Activated CD8-positive, alpha-beta memory T cell treated with anti-CD3 and anti-CD28 coated beads, Interleukin-2, amount 50 U/mL, for 1 hour (primary cell): ENCODE data around the gene ZFYVE28.
A peak's percentile ranks its signal among the peaks of the same experiment; 100 is the strongest.

Source experiments
- DNase-seq: peaks from one replicate; pipeline ENCODE4 v3.0.0-alpha.2; 2020; ENCODE audit errors: extremely low read depth

ZFYVE28 gene

DNA sequence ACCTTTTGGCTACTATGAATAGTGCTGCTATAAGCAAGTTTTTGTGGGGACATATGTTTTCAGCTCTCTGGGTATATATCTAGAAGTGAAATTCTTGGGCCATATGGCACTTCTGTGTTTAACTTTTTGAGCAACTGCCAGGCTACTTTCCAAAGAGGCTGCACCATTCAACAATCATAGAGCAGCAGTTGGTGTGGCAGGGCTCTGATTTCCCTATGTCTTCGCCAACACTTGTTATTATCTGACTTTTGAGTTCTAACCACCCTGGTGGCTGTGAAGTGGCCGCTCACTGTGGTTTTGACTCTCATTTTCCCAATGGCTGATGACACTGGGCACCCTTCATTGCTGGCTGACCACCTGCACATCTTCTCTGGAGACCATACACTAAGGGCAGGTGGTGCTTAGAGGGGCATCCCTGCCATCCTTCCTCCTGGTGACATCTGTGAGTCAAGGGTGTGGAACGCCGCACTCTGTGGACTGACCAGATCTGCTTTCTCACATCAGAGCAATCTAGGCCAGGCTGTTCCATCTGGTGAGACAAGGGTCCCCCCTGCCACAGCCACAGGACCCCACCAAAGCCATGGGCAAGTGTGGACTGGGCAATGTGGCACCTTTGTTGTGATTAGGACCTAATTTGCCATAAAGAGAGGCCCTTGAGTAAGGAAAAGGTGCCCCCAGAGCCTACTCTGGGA lies 49.6 kb downstream of the ZFYVE28 start:
- no peak for DNase-seq

DNA sequence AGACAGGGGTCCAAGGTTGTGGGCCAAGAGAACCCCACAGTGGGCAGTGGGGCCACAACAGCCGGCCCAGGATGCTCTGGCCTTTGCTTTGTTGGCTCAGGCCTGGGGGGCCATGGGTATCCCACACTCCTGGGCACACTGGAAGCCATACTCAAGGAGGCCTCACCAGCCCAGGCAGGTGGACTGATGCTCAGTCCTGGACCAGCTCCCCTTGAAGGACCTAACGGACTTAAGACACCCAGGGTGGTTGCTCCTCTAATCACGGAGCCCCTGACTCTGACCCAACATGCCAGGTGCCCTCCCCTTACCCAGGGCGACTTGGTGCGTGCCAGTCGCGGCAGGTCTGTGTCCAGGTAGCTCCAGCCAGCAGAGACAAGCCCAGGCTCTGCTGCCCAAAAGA lies 50.8 kb downstream of the ZFYVE28 start:
- no peak for DNase-seq

DNA sequence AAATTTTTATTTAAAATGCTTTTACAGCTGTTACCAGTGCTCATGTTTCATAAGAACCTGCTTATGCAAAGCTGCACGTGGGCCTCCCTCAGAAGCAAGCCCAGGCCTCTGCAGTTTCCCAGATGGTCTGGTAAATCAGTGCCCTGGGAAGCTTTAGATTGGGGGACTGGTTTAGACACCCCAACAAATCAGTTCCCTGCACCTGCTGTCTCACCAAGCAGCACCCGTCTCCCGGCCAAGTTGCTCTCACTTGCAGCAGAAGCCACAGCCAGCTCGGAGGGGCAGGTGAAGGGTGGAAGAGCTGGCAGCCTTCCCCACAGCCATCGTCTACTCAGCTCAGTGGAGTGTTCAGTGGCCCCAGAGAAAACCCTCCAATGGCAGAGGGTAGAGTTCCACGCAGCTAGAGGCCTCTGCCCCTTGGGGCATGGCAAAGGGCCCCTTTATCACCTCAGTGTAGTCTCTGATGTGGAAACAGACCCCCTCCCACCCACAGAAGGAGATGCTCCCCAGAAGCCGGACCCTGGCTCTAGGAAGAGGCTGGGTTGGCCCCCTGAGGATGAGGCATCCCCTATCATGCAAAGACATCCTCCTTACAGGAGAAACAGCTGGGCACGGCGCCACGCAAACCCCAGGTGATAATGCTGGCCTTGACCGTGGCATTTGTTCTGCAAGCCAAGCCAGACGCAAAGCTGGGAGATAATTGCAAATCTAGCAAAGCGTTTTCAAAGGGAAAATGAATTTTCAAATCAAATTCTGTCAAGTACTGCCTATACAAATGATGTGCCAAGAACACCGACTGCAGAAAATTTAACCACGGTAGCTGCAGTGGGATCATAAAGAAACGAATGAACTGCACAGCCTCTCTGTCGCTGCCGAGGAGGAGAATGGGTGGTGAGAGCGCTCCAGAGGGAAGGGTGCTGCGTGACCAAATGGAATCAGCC lies 51.9 kb downstream of the ZFYVE28 start:
- DNase-seq, result no peak

DNA sequence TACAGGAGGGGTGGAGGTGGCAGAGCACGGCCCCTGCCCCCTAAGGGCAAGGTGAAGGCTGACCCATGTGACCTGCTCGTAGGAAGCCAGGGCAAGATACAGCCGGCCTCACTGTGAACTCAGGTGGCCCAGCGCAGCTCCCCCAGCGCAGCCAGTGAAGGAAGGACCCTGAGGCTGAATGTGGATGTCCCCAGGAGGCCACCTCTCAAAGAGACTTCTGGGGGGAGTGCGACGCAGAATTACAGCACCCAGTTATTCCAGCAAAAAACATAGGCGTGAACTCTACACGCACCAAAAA lies 52.6 kb downstream of the ZFYVE28 start:
- DNase-seq, result no peak

DNA sequence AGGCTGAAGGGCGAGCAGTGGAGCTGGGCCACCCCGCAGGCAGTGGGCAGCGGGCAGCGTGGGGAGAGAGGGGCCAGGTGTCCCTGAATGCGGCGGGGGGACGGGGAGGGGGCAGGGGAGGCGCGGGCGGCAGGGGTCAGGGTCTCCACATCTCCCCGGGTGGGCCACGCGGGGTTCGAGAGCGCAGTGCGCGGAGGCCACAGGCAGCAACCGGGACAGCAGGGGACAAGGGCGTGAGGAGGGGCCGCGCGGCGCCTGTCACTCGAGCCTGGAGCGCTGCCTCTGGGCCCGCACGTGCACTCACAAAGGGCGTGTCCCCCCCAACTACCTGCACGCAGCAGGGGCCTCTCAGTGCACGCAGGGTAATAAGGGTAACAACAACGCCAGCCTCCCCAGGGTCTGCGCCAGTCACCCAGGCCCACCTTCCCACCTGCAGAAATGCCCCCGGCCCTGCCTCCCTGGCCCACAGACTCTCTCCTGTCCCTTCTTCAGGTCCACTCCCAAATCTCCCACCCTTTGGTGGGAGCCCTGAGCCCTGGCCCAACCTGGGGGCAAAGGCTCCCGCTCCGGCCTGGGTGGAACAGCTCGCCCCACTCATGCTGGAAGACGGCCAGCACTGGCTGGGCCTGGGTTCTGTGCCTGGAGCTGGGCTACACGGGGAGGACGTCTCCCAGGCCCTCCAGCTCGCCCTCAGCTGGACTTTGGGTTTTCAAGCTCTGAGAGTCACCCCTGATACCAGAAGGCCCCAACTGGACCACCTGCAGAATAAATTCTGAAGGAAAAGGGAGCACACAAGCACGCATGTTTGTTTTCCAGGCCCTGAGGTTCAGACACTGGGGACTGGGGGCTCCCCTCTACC lies 53.2 kb downstream of the ZFYVE28 start:
- DNase-seq, result no peak

DNA sequence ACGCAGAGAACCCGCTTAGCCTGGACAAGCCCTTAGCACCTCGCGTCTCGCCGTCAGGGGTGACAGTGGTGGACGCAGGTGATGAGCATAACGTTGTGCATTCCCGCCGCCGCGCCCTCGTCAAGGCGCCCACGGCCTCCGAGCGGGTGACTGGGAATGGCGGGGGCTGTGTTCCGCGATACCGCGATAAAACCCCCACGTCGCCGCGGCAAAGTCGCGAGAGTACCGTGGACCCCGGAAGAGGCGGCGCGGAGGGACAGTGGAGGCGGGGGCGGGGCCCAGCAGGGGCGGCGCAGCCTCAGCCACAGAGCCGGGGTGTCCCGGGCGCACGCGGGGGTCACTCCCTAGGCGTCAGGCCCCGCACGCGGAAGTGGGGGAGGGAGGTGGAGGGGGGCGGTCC lies 53.8 kb downstream of the ZFYVE28 start:
- DNase-seq, result peak; percentile 14

DNA sequence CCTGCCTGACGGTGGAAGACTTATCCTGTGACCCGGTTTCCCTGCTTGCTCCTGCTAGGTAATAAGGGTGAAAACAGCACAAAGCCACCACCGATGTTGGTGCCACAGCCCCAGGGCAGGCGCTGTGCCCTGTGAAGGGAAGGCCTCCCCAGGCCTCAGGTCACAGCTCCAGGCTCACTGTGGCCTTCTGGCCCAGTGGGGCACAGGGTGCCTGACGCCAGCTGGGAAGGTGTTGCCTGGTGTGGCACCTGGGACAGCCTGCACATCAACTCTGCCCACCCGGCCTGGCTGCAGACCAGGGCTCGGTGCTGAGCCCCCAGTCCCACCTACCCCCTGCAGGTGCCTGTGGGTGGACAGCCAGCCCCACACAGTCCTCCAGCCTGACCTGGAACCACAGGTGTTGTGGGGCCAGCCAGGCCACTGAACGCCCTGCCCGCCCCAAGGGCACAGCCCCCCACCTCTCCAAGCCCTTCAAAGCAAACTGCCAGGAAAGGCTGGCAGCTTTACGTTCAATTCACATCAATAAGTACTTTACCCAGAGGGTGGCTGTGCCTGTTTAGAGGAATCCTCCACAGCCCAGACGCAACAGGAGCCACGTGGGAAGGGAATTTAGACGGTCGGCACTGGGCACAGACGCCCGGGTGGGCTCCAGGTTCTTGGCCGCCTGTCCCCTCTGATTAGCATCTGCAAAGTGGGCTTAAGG lies 54.3 kb downstream of the ZFYVE28 start:
- DNase-seq, result no peak

DNA sequence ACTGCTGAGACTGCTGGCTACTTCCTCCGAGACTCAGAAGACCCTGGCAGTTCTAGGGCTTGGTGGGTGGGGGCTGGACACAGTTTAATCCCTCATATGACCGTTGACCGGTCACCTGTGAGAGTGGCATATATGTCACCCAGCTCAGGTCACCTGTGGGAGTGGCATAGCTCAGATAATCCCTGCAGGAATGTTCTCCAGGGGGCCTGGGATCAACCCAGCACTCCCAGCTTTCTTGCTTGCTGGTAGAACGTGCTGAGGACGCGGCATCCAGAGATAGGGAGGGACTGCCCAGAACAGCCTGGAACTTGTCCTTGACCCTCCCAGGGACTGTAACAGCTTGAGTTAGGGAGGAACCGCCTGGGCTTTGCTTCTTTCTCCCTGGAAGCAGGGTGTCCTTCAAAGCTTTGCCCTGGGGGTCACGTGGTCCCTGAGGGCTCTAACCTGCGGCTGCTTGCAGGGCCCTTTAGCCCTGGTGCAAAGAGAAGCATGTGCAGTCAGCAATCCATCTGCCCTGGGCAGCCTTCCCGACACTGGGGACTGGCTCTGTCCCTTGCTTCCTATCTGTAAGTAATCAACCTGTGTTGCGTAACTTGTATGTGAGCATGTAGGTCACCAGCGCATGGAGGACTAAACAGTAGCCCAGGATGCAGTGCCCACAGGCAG lies 55.3 kb downstream of the ZFYVE28 start:
- DNase-seq, result no peak

DNA sequence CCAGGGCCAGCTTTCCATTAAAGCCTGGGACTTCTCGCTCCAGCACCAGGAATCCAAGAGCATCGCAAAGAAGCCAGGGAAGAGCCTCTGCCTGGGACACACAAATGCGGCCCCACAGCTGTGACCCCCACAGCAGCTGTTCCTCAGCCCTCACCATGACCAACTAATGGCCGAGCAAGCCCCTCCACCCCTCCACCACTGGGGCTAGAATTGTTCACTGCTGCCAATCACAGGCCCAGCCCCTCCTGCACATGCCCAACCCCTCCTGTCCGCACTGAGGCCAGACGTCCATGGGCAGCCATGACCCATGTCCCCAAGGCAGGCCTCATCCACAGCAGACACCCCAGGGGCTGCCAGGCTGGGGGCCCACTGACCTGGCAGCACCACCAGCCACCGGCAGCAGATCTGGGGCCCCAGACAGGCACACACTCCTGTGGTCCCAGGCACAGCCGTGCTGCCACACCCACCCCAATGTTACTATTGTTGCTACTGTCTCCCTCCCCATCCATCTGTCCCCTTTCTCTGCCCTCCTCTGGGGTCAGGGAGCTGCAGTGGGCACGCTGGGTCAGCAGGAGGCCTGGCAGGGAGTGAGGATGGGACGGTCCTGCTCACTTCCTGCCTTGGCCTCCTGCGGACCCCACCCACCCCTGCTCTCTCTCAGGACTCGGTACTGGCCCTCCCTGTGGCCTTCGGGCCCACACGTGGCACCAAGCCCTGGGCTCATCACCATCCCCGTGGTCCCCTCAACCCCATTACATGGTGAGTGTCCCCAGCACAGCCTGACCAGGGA lies 56.0 kb downstream of the ZFYVE28 start:
- no peak for DNase-seq

DNA sequence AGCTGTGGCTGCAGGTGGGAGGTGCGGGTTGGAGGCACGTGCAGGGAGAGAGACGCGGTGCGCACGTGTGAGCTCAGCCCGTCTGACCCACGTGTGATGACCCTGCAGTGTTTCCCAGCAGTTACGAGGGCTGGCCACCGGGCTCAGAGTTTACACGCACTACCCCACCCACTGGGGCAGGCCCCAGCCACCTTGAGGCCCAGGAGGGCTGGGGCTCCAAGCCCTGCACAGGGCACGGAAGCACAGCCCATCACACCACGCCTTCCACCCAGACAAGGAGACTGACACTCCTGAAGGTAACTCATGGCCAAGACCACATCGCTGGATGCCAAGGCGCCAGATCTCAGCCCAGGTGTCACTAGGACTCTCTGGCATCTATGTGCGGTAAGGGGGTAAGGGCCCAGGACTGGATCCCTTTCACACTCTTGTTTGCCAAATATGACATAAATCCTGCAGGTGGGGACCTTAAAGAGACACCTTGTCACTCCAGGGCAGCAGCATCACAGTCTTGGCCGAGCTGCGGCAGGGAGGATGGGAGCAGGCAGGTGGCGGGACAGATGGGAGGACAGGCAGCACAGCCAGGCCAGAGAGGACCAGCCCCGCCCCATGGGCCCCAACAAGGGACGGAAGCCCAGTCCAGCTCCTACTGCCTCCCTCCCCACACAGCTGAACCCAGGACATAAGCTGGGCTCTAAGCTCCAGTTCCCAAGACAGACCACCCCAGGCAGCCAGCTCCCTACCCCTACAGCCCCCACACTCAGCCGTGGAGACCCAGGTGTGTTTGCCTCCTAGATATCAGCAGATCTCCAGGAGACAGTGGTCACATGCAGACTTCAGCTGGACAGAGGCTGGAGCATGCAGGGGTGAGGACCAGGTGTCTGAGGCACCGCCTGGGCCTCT lies 56.8 kb downstream of the ZFYVE28 start:
- no peak for DNase-seq

DNA sequence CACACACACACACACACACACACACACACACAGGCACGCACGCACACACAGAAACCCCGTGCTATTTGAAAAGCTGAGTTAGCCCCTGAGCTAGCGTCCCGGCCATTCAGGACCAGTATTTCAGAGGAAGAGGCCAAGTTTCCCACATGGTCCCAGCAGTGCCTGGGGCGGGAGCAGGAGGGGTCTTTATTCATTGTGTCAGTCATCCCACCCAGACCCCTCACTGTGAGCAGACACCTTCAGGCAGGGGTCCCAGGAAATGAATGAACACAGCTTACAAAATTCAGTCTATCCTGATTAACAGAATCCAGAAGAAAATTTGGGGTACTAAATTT lies 58.1 kb downstream of the ZFYVE28 start:
- DNase-seq, result no peak

DNA sequence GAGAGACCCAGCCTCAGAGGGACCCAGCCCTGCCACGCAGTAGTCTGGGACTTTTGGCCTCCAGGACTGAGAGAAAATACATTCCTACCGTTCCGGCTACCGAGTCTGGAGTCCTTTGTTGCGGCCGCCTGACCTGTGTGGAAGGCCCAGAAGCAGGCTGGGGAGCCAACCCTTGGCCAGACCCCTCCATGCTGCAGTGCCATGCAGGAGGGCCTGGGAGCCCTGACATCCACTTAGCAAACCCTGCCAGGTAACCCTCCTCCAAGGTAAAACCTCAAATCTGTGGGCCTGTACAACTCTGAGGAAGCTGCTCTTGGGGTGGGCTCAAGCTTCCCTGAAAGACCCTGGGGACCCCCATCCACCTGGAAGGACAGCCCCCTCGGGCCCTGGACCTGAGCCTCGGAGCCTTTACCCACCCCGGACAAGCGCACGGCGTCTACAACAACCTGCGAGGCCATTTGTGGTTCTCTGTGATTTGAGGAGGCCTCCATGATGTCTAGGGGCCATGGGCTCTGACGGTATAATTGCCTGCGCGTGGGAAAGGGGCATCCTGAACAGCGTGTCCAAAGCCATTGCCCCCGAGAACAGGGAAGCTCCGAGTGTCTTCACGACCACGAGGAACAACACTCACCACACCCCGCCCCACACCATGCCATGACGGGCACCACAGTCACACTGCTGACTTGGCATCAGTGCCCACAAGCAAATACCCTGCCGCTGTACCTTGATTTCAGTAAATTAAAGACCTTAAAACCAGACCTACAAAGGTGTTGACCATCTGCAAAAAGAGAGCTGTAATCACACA lies 58.7 kb downstream of the ZFYVE28 start:
- DNase-seq, result no peak

DNA sequence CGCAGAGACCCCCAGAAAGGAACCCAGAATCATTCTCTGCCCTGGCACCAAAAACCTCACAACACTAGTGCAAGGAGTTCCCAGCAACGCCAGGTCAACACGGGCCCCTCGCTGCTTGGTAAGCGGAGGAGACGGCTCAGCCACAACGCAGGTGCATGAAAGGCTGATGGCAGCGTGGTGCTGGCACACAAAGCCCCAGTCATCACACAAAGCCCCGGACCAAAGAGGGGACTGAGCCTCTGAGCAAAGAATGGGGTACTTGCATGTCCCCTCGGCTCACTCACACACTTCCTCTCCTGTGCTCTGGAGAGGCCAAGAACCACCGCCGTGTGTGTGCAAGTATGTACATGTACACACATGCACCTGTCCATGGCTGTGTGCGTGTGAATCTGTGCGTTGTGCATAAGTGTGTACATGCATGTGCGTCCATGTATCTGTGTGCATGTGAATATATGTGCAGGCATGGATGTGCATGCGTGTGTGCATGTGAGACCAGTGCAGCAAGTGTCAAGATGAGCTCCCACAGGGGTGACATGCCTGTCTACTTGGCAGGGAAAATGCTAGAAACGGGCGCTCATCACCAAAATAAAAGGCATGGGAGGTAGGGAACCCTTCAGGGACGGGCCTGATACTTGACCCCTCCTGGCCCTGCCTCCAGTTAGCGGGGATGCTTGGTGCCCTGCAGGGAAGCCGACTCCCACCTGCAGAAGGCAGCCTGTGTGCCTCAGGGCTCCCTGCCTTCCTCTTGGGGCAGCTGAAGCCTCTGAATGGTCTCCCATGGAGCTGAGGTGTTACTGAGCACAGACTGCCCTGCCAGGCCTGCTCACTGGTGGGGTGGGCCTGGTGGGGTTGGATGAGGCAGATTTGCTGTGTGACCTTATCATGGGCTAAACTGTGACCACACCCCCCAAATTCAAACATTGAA lies 60.4 kb downstream of the ZFYVE28 start:
- no peak for DNase-seq

DNA sequence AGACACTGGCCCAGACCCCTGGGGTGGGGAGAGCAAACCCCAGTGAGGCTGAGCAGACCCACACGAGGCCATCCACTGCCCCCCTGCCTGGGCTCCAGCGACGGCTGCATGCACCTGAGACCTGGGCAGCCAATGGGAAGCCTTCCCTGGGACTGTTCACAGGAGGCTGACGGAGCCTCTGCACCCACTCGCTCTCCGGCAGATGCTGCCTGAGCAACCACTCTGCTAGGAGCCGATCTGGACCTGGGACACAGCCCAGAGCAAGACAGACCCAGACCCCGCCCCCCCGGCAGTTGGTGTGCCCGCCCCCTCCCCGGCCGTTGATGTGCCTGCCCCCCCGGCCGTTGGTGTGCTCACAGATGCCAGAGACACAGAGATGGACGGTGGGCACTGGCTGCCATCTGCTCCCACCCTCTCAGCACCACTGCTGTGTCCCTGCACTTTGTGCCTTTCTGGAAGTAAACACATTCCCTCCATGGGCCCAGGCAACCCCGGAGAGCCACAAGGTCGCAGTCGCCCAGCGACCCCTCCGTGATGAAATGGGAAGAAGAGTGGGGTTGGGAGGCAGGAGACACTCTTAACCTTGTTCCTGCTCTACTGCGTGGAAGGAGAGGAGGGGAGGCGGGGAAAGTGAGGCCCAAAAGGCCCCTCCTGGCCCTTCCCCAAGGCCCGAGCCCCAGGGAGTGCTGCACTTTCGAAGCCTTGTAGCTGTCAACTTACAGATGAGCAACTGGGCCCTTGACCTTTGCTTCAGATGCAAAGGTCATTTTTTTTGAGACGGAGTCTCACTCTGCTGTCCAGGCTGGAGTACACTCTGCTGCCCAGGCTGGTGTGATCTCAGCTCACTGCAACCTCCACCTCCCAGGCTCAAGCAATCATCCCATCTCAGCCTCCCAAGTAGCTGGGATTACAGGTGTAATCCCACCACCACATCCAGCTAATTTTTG lies 62.0 kb downstream of the ZFYVE28 start:
- no peak for DNase-seq

DNA sequence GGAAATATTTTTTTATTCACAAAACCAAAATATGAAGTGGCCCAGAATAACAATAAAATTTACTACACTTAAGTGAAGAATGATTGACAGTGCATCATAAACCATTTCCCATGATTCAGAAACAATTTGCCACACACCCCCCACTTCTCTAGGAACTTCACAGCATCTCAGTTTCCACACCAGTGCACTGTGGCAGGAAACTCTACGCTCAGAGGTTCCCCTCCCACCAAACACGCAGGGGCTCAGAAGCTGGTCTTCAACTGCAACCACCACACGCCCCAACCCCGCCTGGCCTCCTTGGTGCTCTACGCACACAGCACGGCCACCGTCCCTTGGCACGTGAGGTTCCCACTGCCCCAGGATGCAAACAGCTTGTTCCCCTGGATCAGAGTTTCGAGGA lies 63.7 kb downstream of the ZFYVE28 start:
- DNase-seq, result peak; percentile 22

DNA sequence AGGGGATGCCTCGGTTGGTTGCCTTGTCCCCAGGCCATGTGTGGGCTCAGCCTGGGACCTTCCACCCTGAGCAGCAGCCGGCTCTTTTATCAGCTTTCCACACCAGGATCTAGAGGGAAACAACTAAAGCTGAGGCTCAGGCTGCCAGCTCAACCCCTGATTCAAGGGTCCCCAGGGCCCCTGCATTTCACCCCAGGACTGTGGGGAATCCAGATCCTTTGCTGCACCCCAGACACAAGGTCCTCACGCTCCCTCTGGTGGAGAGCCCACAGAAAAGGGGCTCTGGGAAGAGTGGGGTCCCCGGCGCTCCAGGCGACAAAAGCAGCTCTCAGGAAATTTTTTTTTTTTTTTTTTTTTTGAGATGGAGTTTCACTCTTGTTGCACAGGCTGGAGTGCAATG lies 64.3 kb downstream of the ZFYVE28 start:
- no peak for DNase-seq
